Measurements from ENCODE around the gene ESPNL. TPM values are rescaled to one million over a fixed set of nuclear protein-coding genes. Genes with fewer than 3 reads are reported as not detected.
"Not testable (repeated sequence)": the region's sequence is repeated elsewhere in the genome, so short reads cannot be mapped to it uniquely, and the experiment has no call there.

The ESPNL gene
- total RNA-seq, 2 experiments from 2014 or later = 0.05 TPM; not detected in 1

DNA sequence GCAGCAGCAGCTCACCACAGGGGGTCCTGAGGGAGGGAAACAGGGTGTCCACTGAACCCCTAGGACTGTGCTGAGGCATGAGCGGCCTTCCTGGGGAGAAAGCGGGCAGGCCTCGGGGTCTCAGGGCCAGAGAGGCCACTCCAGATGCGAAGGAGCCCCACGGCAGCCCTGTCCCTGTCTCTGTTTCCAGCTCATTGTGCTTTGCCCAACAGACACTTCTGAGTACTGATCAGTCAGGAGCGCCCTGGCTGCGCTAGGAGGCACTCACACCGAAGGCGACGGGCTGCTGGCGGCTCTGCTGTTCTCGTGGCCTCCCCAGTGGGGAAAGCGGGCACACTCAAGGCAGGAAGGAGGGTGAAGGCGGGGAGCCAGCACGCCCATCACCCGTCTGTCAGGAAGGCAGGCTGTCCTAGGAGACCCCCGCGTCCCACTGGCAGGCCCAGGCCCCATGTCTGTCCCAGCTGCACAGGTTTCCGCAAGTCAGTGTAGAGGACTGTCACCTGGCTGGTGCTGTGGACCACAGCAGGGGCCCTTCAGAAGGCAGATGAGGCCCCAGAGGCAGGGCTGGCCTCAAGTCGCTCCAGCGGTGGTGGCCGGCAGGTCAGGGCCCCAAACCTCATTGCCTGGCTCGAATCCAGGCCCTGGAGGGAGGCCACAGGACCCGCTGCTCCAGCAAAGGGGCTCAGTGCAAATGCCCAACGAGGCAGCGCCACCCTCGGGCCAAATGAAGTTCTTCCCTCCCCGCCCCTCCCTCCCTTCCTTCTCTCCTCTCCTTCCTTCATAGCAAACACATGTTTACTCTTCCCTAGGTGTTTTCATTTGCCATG, 6.8 kb downstream of the ESPNL start:
- DNase-seq (peak; percentile 39), ATAC-seq (no peak)
- Mint-ChIP-seq H3K27ac (no peak overlapping the region), H3K9me3 (ENCODE audit: low read depth) (no peaks in the 10 kb centered on the region), H3K4me3 (no peak overlapping the region), H3K4me1 (peaks cover 13% of the 10 kb centered on the region), H3K36me3 (no peaks in the 10 kb centered on the region), H3K27me3 (no peaks in the 10 kb centered on the region)
- CTCF ChIA-PET = no interaction called here

- CTCF ChIA-PET = no interaction called here
- peaks cover 13% of the 10 kb centered on the region for H3K4me1 Mint-ChIP-seq
- no peak overlapping the region for H3K27ac Mint-ChIP-seq
- peak; percentile 28 for DNase-seq
- H3K9me3 Mint-ChIP-seq (ENCODE audit: low read depth) = peaks cover 2% of the 10 kb centered on the region
- no peaks in the 10 kb centered on the region for H3K36me3 Mint-ChIP-seq
- ATAC-seq = no peak
- no peak overlapping the region for H3K4me3 Mint-ChIP-seq
- no peaks in the 10 kb centered on the region for H3K27me3 Mint-ChIP-seq
Measured at GRCh38 chr2:238107525-238108422, 7.6 kb downstream of the ESPNL start.

DNA sequence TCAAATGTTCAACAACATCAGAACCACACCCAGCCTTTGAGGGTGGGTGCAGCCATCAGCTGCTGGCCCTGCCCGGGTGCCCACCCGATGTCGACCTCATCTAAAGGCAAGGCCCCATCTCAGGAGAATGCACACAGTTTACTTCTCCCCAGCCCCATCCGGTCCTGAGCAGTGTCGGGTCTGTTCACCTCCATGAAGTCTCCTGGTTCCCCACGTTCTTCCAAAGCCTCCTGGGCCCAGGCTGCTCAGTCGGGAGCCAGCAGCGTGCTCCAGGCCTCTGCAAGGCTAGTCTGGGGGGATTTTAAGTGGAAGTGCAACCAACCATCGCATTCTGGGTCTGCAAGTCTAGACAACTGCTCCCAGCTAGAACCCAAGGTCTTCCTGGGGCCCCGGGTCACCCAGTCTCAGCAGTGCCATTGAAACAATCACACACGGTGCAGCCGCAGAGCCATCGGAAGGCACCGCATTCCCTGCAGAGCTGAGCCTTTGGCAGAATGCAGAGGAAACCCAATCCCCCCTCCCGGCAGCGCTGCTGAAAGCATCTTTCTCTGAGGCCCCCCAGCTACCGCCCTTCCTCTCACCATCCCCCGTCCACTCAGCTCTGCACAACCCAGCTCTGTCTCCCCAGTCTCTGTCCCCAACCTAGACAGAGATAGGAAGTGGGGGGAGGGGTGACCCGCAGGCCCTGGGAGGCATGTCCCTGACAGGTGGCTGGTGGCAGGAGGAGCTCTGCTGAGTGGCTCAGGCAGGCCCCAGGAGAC, 8.5 kb downstream of the ESPNL start:
- Mint-ChIP-seq H3K4me1 (peaks cover 13% of the 10 kb centered on the region), H3K27ac (no peak overlapping the region), H3K27me3 (no peaks in the 10 kb centered on the region), H3K4me3 (no peak overlapping the region), H3K36me3 (no peaks in the 10 kb centered on the region), H3K9me3 (ENCODE audit: low read depth) (peaks cover 6% of the 10 kb centered on the region)
- CTCF ChIA-PET = no interaction called here
- DNase-seq (peak; percentile 55), ATAC-seq (peak; percentile 67)

GRCh38 chr2:238113611-238114010, 13.5 kb downstream of the ESPNL start:
- Mint-ChIP-seq H3K27ac (no peak overlapping the region), H3K36me3 (no peaks in the 10 kb centered on the region), H3K9me3 (ENCODE audit: low read depth) (peaks cover 6% of the 10 kb centered on the region), H3K4me3 (no peak overlapping the region), H3K4me1 (peaks cover 7% of the 10 kb centered on the region), H3K27me3 (no peaks in the 10 kb centered on the region)
- ATAC-seq (no peak), DNase-seq (no peak)
- CTCF ChIA-PET = no interaction called here

GRCh38 chr2:238114331-238114841, 14.2 kb downstream of the ESPNL start:
- CTCF ChIA-PET = no interaction called here

GRCh38 chr2:238114851-238115660, 14.9 kb downstream of the ESPNL start:
- DNase-seq (no peak), ATAC-seq (no peak)
- H3K27ac Mint-ChIP-seq = no peak overlapping the region
- peaks cover 6% of the 10 kb centered on the region for H3K9me3 Mint-ChIP-seq (ENCODE audit: low read depth)
- peaks cover 3% of the 10 kb centered on the region for H3K27me3 Mint-ChIP-seq
- no peaks in the 10 kb centered on the region for H3K4me1 Mint-ChIP-seq
- no peaks in the 10 kb centered on the region for H3K36me3 Mint-ChIP-seq
- CTCF ChIA-PET = no interaction called here
- H3K4me3 Mint-ChIP-seq = no peak overlapping the region

More at GRCh38 chr2:238114331-238114841, 14.2 kb downstream of the ESPNL start:
- Mint-ChIP-seq H3K36me3 (no peaks in the 10 kb centered on the region), H3K9me3 (ENCODE audit: low read depth) (peaks cover 6% of the 10 kb centered on the region), H3K27ac (no peak overlapping the region), H3K4me3 (no peak overlapping the region), H3K4me1 (no peaks in the 10 kb centered on the region), H3K27me3 (peaks cover 3% of the 10 kb centered on the region)
- ATAC-seq (no peak), DNase-seq (no peak)

GRCh38 chr2:238115709-238116108, 15.6 kb downstream of the ESPNL start:
- CTCF ChIA-PET, H3K4me3 Mint-ChIP-seq: not testable (repeated sequence)

GRCh38 chr2:238116298-238117198, 16.4 kb downstream of the ESPNL start:
- peaks cover 3% of the 10 kb centered on the region for H3K27me3 Mint-ChIP-seq
- no peaks in the 10 kb centered on the region for H3K4me1 Mint-ChIP-seq
- CTCF ChIA-PET = no interaction called here
- no peak for ATAC-seq
- DNase-seq = no peak
- no peak overlapping the region for H3K4me3 Mint-ChIP-seq
- H3K27ac Mint-ChIP-seq = no peak overlapping the region
- peaks cover 6% of the 10 kb centered on the region for H3K9me3 Mint-ChIP-seq (ENCODE audit: low read depth)
- H3K36me3 Mint-ChIP-seq = no peaks in the 10 kb centered on the region

More at GRCh38 chr2:238115709-238116108, 15.6 kb downstream of the ESPNL start:
- H3K36me3 Mint-ChIP-seq; DNase-seq; H3K27ac Mint-ChIP-seq; H3K4me1 Mint-ChIP-seq; H3K9me3 Mint-ChIP-seq (ENCODE audit: low read depth); ATAC-seq; H3K27me3 Mint-ChIP-seq: not testable (repeated sequence)

DNA sequence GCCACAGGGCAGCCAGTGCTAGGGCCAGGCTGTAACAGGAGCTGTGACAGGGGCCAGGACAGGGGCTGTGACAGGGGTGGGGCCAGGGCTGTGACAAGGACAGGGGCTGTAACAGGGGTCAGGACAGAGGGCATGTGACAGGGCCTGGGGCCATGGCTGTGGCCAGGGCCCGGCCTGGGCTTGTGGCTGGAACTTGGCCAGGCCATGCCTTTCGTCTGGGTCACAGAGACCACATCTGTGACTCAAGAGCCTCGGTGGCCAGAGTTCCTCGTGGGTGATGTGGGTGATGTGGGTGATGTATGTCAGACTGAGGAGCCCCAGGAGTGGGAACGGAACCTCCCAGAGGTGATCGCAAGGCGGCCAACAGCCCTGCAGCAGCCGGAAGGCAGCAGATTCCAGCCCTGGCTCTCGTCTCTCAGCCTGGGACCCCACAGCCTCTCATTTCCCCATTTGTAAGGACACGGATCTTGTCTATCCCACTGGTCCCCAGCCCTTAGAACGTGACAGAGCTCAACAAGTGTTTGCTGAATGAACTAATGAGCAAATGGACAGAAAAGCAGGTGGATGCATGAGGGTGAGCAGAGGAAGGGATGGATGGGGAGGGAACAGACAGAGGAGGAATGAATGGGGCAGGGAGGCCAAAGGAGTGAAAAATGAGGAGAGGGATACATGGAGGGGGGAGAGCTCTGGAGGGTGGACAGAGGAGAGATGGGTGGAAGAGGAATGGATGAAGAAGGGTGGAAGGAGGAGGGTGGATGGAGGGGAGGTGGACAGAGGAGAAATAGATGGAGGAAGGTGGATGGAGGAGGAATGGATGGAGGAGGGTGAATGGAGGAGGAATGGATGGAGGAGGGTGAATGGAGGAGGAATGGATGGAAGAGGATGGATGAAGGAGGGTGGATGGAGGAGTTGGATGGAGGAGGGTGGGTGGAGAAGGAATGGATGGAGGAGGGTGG, 17.3 kb downstream of the ESPNL start:
- CTCF ChIA-PET = no interaction called here
- H3K4me1 Mint-ChIP-seq = no peaks in the 10 kb centered on the region
- peaks cover 6% of the 10 kb centered on the region for H3K9me3 Mint-ChIP-seq (ENCODE audit: low read depth)
- H3K27me3 Mint-ChIP-seq = peaks cover 3% of the 10 kb centered on the region
- no peak for DNase-seq
- no peak overlapping the region for H3K4me3 Mint-ChIP-seq
- no peak for ATAC-seq
- no peaks in the 10 kb centered on the region for H3K36me3 Mint-ChIP-seq
- H3K27ac Mint-ChIP-seq = no peak overlapping the region

GRCh38 chr2:238119756-238120462, 19.8 kb downstream of the ESPNL start:
- DNase-seq (no peak), ATAC-seq (no peak)
- no peak overlapping the region for H3K4me3 Mint-ChIP-seq
- no peak overlapping the region for H3K27ac Mint-ChIP-seq
- peaks cover 3% of the 10 kb centered on the region for H3K27me3 Mint-ChIP-seq
- H3K9me3 Mint-ChIP-seq (ENCODE audit: low read depth) = no peaks in the 10 kb centered on the region
- H3K4me1 Mint-ChIP-seq = no peaks in the 10 kb centered on the region
- H3K36me3 Mint-ChIP-seq = no peaks in the 10 kb centered on the region
- CTCF ChIA-PET = no interaction called here
